ENCODE results near the gene WNT3A.
"Not testable (repeated sequence)": the region's sequence is repeated elsewhere in the genome, so short reads cannot be mapped to it uniquely, and the experiment has no call there.

DNA sequence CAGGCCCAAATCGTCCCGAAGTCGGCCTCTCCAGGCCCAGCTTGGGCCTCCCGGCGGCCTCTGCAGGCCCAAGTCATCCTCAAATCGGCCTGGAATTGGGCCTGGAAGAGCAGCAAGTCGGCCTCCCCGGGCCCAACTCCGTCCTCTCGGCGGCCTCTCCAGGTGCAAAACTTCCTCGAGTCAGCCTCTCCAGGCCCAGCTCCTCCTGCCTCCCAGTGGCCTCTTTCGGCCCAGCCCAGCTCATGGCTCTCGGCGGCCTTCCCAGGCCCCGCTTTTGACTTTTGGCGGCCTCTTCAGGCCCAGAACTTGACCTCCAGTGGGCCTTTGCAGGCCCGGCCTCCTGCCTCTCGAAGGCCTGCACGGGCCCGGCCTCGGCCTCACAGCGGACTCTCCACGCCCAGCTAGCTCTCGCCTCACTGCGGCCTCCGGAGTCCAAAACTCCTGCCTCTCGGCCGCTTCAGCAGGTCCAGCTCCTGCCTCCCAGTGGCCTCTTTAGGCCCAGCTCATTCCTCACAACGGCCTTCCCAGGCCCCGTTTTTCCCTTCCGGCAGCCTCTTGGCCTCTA is 33.0 kb upstream of the WNT3A start:
- TF ChIP-seq, protein P1, sequence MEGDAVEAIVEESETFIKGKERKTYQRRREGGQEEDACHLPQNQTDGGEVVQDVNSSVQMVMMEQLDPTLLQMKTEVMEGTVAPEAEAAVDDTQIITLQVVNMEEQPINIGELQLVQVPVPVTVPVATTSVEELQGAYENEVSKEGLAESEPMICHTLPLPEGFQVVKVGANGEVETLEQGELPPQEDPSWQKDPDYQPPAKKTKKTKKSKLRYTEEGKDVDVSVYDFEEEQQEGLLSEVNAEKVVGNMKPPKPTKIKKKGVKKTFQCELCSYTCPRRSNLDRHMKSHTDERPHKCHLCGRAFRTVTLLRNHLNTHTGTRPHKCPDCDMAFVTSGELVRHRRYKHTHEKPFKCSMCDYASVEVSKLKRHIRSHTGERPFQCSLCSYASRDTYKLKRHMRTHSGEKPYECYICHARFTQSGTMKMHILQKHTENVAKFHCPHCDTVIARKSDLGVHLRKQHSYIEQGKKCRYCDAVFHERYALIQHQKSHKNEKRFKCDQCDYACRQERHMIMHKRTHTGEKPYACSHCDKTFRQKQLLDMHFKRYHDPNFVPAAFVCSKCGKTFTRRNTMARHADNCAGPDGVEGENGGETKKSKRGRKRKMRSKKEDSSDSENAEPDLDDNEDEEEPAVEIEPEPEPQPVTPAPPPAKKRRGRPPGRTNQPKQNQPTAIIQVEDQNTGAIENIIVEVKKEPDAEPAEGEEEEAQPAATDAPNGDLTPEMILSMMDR (IDR thresholded peaks at IDR 0.05): not testable (repeated sequence)
- TF ChIP-seq POLR2A (IDR thresholded peaks at IDR 0.05): not testable (repeated sequence)
